Measurements from ENCODE around the gene EFNA4.
"Not testable (repeated sequence)": the region's sequence is repeated elsewhere in the genome, so short reads cannot be mapped to it uniquely, and the experiment has no call there.

EFNA4 gene

GRCh38 chr1:155091071-155092051 is 27.8 kb downstream of the EFNA4 start:
- peak; percentile 84 for DNase-seq

- DNase-seq: no peak
These were observed 28.6 kb downstream of the EFNA4 start for GRCh38 chr1:155092131-155092530.

- DNase-seq: no peak
These were observed 29.1 kb downstream of the EFNA4 start for GRCh38 chr1:155092641-155093040.

GRCh38 chr1:155093911-155094621 is 30.5 kb downstream of the EFNA4 start:
- DNase-seq: peak; percentile 72

GRCh38 chr1:155094622-155094948 is 31.0 kb downstream of the EFNA4 start:
- DNase-seq: no peak

- no peak for DNase-seq
These were observed 35.8 kb downstream of the EFNA4 start for GRCh38 chr1:155099331-155099730.

GRCh38 chr1:155103325-155103724 is 39.8 kb downstream of the EFNA4 start:
- no peak for DNase-seq

GRCh38 chr1:155104605-155105534 is 41.3 kb downstream of the EFNA4 start:
- no peak for DNase-seq

GRCh38 chr1:155105604-155106011 is 42.1 kb downstream of the EFNA4 start:
- no peak for DNase-seq

GRCh38 chr1:155106862-155107261 is 43.3 kb downstream of the EFNA4 start:
- DNase-seq: peak; percentile 44

- DNase-seq: no peak
These were observed 44.0 kb downstream of the EFNA4 start for GRCh38 chr1:155107309-155108264.

GRCh38 chr1:155108296-155108695 is 44.8 kb downstream of the EFNA4 start:
- no peak for DNase-seq

GRCh38 chr1:155110381-155110780 is 46.8 kb downstream of the EFNA4 start:
- no peak for DNase-seq

- no peak for DNase-seq
These were observed 47.3 kb downstream of the EFNA4 start for GRCh38 chr1:155110826-155111225.

GRCh38 chr1:155113450-155113980 is 50.0 kb downstream of the EFNA4 start:
- DNase-seq: no peak

- no peak for DNase-seq
These were observed 52.7 kb downstream of the EFNA4 start for GRCh38 chr1:155116113-155116764.

- peak; percentile 87 for DNase-seq
These were observed 54.1 kb downstream of the EFNA4 start for GRCh38 chr1:155117610-155118009.

- DNase-seq: not testable (repeated sequence)
These were observed 54.5 kb downstream of the EFNA4 start for GRCh38 chr1:155118090-155118489.

Data from DMS53 (cell line).